H1 (cell line): ENCODE results near the gene PTRH1. TPM values are rescaled to one million over a fixed set of nuclear protein-coding genes. Genes with fewer than 3 reads are reported as not detected.

Source experiments
- BCL11A ChIP-seq, 2 experiments: IDR thresholded peaks; one replicate each; pipeline ENCODE4 v1.6.1; 2011; ENCODE audit warnings: low read depth in 2 of 2, low read length in 2 of 2, mild to moderate bottlenecking in 2 of 2
- CBX8 ChIP-seq: fragments of 300-800, 300-1000 bp; sonication (generic); IDR thresholded peaks from 2 replicates; pipeline ENCODE4 v1.7.1; 2016; ENCODE audit warnings: low read depth, low read length, borderline replicate concordance
- CREB1 ChIP-seq: IDR thresholded peaks from 2 replicates; pipeline ENCODE4 v1.6.1; 2012; ENCODE audit warnings: inconsistent platforms
- JUN ChIP-seq: IDR thresholded peaks from 2 replicates; pipeline ENCODE4 v1.6.1; 2011; ENCODE audit warnings: low read depth, mild to moderate bottlenecking, improper control_type of control experiment, low read length
- JUND ChIP-seq: IDR thresholded peaks from 2 replicates; pipeline ENCODE4 v1.6.1; 2011; ENCODE audit warnings: mild to moderate bottlenecking, improper control_type of control experiment, low read length
- KDM1A ChIP-seq: fragments of 200-600, 300-600 bp; sonication (generic); IDR thresholded peaks from 2 replicates; pipeline ENCODE4 v1.7.1; 2016; ENCODE audit warnings: mild to moderate bottlenecking, low read length, borderline replicate concordance
- POLR2AphosphoS5 ChIP-seq: IDR thresholded peaks from 2 replicates; pipeline ENCODE4 v1.6.1; 2011; ENCODE audit warnings: low read depth, low read length
- SP1 ChIP-seq: IDR thresholded peaks from 2 replicates; pipeline ENCODE4 v1.6.1; 2011; ENCODE audit warnings: low read depth, low read length
- polyA plus RNA-seq, 7 experiments: library from polyadenylated mRNA; depleted of rRNA in 3 of 7; stranded (reverse) in 5 of 7; unstranded in 2 of 7; fragments of >200 nt in 5 of 7; fragments of 200-250 nt in 2 of 7; gene quantifications; 1 replicate in 5 of 7; 2 replicates in 1 of 7; 4 replicates in 1 of 7; pipeline versions ENCODE4 v1.2.1 to v1.2.3, GENCODE V29; 2011 to 2013; ENCODE audit warnings: missing spikeins in 2 of 7, mixed read lengths in 2 of 7
- total RNA-seq: library from RNA; stranded (reverse); fragmentation: NEBNext Ultra II Directional; extraction: Animal tissue kit (Norgen Biotek cat#: 25700); gene quantifications from 2 replicates; pipeline ENCODE4 v1.2.1, GENCODE V29; 2021
- TF ChIP-seq, protein P1 (sequence below): fragments of 300-600 bp; sonication (generic); IDR thresholded peaks from 2 replicates; pipeline ENCODE4 v1.7.1; 2012; ENCODE audit warnings: low read length, moderate library complexity, mild to moderate bottlenecking, inconsistent platforms; ENCODE audit not compliant: insufficient replicate concordance
- TF ChIP-seq, protein P2 (sequence below): IDR thresholded peaks from 2 replicates; pipeline ENCODE4 v1.6.1; 2012; ENCODE audit warnings: inconsistent platforms

PTRH1 gene
- total and polyA plus RNA-seq, 2 of the 8 experiments (the other 6 are each of a cell fraction or from before 2014, with no cell fraction given): 11.1 to 19.8 TPM

DNA sequence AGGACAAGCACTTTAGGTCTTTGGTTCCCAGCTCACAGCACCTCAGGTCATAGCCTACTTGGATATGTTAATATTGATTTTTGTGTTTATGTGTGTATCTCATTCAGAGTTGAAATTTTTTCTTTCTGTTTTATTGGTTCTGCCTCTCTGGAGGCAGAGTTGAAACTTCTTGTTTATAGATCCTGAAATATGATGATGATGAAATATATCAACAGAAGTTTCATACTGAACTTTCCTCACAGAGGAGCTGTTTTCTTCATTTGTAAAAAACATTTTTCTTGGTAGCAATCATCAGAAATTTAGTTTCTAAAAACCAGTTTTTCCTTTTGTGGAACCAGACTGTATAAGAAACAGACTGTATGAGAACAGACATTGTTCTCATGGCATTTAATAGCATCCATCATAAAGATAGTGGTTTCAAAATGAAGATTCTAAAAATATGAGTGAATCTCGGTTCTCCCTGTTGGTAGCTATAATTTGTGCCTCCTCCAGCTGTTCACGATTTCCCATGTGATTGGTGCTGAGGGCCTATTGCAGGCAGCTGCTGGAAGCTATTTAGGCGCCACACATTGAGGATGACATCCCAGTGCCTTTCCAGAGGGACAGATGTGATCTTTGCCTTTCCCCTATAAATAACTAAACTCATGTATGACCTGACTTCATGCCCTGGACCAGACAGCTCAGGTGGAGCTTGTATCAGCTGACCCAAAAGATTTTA is 48.2 kb downstream of the PTRH1 start (continued):
- TF ChIP-seq, protein P1, sequence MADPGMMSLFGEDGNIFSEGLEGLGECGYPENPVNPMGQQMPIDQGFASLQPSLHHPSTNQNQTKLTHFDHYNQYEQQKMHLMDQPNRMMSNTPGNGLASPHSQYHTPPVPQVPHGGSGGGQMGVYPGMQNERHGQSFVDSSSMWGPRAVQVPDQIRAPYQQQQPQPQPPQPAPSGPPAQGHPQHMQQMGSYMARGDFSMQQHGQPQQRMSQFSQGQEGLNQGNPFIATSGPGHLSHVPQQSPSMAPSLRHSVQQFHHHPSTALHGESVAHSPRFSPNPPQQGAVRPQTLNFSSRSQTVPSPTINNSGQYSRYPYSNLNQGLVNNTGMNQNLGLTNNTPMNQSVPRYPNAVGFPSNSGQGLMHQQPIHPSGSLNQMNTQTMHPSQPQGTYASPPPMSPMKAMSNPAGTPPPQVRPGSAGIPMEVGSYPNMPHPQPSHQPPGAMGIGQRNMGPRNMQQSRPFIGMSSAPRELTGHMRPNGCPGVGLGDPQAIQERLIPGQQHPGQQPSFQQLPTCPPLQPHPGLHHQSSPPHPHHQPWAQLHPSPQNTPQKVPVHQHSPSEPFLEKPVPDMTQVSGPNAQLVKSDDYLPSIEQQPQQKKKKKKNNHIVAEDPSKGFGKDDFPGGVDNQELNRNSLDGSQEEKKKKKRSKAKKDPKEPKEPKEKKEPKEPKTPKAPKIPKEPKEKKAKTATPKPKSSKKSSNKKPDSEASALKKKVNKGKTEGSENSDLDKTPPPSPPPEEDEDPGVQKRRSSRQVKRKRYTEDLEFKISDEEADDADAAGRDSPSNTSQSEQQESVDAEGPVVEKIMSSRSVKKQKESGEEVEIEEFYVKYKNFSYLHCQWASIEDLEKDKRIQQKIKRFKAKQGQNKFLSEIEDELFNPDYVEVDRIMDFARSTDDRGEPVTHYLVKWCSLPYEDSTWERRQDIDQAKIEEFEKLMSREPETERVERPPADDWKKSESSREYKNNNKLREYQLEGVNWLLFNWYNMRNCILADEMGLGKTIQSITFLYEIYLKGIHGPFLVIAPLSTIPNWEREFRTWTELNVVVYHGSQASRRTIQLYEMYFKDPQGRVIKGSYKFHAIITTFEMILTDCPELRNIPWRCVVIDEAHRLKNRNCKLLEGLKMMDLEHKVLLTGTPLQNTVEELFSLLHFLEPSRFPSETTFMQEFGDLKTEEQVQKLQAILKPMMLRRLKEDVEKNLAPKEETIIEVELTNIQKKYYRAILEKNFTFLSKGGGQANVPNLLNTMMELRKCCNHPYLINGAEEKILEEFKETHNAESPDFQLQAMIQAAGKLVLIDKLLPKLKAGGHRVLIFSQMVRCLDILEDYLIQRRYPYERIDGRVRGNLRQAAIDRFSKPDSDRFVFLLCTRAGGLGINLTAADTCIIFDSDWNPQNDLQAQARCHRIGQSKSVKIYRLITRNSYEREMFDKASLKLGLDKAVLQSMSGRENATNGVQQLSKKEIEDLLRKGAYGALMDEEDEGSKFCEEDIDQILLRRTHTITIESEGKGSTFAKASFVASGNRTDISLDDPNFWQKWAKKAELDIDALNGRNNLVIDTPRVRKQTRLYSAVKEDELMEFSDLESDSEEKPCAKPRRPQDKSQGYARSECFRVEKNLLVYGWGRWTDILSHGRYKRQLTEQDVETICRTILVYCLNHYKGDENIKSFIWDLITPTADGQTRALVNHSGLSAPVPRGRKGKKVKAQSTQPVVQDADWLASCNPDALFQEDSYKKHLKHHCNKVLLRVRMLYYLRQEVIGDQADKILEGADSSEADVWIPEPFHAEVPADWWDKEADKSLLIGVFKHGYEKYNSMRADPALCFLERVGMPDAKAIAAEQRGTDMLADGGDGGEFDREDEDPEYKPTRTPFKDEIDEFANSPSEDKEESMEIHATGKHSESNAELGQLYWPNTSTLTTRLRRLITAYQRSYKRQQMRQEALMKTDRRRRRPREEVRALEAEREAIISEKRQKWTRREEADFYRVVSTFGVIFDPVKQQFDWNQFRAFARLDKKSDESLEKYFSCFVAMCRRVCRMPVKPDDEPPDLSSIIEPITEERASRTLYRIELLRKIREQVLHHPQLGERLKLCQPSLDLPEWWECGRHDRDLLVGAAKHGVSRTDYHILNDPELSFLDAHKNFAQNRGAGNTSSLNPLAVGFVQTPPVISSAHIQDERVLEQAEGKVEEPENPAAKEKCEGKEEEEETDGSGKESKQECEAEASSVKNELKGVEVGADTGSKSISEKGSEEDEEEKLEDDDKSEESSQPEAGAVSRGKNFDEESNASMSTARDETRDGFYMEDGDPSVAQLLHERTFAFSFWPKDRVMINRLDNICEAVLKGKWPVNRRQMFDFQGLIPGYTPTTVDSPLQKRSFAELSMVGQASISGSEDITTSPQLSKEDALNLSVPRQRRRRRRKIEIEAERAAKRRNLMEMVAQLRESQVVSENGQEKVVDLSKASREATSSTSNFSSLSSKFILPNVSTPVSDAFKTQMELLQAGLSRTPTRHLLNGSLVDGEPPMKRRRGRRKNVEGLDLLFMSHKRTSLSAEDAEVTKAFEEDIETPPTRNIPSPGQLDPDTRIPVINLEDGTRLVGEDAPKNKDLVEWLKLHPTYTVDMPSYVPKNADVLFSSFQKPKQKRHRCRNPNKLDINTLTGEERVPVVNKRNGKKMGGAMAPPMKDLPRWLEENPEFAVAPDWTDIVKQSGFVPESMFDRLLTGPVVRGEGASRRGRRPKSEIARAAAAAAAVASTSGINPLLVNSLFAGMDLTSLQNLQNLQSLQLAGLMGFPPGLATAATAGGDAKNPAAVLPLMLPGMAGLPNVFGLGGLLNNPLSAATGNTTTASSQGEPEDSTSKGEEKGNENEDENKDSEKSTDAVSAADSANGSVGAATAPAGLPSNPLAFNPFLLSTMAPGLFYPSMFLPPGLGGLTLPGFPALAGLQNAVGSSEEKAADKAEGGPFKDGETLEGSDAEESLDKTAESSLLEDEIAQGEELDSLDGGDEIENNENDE: no peak
- TF ChIP-seq CBX8: no peak
- no peak for TF ChIP-seq SP1
- no peak for TF ChIP-seq CREB1
- TF ChIP-seq KDM1A: no peak
- no peak for TF ChIP-seq JUND
- TF ChIP-seq POLR2AphosphoS5: no peak
- TF ChIP-seq BCL11A (IDR thresholded peaks at IDR 0.05; ENCODE audit: low read depth in 2 of 2, low read length in 2 of 2): no peak
- TF ChIP-seq, protein P2, sequence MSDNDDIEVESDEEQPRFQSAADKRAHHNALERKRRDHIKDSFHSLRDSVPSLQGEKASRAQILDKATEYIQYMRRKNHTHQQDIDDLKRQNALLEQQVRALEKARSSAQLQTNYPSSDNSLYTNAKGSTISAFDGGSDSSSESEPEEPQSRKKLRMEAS: no peak
- no peak for TF ChIP-seq JUN
